ENCODE data around the gene HDLBP.

The HDLBP gene

DNA sequence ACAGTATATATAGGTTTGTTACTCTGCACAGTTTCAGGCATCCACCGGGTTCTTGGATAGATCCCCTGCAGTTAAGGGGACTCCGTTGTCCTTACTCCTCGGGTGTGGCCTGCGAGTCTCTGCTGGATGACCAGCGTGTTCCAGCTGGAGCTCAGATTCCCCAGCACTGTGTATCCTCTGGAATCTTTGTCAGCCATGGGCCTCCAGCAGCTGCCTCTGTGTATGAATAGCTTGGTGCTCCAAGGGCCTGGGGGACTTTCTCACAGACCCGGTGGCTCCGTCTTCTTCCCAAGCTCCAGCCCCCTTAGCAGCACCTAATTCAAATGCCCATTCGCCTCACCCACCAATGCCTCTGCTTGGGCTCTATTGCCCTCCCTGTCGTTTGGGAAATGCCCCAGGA lies 120.7 kb downstream of the HDLBP start:
- no peak for DNase-seq (ENCODE audit: low read depth)

DNA sequence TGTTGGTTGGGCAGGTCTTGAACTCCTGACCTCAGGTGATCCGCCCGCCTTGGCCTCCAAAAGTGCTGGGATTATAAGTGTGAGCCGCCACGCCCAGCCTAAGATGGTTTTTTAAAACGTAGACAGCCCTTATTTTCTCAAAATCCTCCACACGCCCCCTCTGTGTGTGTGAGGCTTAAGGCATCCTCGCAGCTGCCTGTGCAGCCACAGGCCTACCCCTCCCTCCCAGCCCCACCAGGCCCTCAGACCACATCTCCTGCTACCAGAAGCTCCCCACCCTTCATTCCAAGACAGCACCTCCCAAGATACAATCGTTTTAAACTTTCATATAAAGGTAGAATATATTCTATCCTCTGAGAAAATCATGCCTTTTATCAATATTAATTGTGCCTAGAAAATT lies 122.2 kb downstream of the HDLBP start:
- no peak for DNase-seq (ENCODE audit: low read depth)

DNA sequence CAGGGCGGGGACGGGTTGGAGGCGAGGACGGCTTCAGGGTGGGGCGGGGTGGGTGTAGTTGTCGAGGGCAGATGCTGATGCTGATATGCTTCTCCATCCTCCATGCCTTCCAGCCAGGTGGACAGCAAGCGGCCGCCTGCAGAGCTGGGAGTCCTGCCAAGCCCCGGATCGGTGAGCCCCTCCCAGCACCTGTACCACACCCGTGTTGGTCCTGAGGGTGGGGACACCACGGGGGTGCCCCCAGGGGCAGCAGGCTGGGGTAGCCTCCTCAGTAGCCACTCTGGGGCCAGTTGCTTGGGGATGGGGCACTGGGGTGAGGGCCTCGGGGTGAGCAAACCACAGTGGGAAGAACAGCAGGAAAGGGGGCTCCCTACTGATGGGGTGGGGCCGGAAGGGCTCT lies 124.4 kb downstream of the HDLBP start:
- no peak for DNase-seq (ENCODE audit: low read depth)

DNA sequence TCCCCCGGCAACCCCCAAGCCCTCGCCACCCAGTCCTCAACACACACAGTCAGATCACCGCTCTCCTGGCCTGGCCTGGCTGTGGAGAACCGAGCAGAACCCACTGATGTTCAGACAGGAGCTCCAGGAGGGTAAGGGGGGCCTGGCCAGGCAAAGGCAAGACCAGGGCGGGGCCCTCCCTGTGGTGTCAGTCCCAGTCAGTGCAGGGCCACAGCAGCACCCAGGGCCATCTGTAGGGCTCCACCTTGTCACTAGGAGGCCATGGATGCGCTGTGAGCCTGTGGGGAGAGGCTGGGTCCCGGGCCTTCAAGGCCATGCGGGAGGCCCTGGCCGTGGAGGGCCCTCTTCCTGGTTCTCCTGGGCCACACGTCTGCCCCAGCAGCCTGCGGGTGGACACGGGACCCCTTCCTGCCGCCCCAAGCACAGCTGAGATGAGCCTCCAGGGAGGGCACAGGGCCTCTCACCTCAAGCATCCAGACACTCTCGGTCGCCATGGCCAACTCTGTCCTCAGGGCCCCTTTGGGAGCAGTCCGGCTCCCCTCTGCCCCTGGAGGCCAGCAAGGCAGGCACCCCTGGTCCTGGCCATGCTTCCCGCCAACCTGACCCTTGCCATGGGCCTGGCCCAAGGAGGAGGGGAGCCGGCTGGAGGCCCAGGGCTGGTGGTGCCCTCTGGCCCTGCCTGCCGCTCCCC lies 125.0 kb downstream of the HDLBP start:
- DNase-seq (ENCODE audit: low read depth) = no peak

DNA sequence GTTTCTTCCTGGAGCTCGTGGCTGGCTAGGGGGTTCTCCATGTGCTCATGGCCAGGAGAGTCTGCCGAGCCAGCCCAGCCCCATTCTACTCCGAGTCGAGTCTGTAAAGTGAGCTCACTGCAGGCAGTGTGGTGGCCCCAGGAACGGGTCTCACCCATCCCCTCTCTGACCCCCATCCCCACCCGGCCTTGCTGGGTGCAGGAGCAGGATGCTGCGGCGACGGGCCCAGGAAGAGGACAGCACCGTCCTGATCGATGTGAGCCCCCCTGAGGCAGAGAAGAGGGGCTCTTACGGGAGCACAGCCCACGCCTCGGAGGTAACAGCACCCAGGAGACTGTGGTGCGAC lies 125.6 kb downstream of the HDLBP start:
- DNase-seq (ENCODE audit: low read depth) = no peak

DNA sequence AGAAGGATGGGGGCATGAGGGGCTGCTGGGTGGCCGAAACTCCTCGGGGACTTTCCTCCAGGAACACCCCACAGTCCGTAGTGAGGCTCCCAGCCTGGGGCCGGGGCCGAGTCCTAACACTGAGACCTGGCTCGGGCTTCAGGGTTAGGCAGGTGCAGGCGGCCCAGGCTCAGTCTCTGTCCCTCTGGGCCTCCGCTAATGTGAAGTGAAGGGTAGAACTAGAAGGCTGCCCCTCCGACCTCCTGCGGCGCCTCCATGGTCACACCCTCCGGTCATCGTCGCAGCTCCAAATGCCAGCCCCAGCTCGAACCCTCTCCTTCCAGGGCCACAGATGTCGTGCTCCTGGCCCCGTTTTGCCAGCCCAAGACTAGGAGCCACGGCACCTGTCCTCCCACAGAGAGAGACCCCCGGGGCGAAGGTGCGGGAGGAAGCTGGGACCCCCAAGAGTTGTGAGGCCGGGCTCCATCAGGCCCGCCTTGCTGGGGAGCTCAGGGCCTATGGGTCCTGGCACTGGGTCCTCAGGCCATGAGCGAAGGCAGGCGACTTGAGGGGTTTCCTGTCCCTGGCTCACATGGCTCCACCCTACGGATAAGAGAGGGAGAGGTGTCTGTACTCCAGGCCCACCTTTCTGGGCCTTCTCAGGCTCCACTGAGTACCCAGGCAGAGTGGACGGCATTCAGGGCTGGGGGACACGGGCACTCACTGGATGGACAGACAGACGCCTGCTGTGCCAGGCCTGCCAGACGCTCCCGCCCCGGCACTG lies 126.2 kb downstream of the HDLBP start:
- DNase-seq (ENCODE audit: low read depth) = no peak

DNA sequence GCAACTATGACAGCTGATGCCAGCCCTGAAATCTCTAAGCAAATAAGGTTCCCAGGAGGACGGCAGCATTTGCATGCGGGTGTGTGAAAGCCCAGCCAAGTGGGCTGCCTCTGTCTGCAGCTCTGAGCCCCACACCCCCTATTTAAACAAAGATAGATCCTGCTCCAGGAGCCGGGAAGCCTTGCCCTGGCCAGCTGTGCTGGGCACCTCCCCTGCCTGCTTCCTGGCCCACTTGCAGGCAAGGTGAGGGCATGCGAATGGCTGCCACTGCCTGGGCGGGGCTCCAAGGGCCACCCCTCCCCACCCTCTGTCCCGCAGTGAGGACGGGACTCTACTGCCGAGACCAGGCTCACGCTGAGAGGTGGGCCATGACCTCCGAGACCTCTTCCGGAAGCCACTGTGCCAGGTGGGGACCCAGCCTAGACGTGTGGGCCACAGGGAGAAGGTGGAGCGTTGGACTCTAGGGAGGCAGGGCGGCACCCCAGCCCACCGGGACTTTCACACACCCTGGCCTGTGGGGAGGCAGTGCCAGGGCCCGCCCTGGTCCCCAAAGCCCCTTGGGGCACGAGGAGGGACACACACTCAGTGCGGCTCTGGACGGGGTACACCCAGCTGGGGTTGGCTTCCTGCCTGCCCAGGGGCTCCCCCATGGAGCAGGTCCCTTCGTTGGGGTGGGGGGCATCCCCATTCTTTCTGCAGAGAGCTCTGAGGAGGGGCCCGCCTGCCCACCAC lies 126.9 kb downstream of the HDLBP start, which contains the start of gene ANO7:
Gene ANO7, plus strand, starts transcription at position 317 of the 732 bp plus-strand sequence. CDS start 1,387 bp downstream, outside the sequence.
- no peak for DNase-seq (ENCODE audit: low read depth)

DNA sequence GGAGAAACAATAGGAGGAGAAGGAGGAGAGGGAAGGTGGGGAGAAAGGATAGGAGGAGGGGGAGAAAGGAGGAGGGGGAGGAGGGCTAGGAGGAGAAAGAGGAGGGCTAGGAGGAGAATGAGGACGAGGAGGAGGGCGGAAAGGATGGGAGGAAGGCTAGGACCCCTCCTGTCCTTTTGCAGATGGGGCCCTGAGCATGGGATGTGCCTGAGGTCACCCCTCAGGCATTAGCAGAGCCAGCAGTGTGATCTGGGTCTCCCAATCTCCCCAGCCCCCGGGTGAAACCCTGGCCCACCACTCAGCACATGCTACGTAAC lies 127.6 kb downstream of the HDLBP start:
- no peak for DNase-seq (ENCODE audit: low read depth)

DNA sequence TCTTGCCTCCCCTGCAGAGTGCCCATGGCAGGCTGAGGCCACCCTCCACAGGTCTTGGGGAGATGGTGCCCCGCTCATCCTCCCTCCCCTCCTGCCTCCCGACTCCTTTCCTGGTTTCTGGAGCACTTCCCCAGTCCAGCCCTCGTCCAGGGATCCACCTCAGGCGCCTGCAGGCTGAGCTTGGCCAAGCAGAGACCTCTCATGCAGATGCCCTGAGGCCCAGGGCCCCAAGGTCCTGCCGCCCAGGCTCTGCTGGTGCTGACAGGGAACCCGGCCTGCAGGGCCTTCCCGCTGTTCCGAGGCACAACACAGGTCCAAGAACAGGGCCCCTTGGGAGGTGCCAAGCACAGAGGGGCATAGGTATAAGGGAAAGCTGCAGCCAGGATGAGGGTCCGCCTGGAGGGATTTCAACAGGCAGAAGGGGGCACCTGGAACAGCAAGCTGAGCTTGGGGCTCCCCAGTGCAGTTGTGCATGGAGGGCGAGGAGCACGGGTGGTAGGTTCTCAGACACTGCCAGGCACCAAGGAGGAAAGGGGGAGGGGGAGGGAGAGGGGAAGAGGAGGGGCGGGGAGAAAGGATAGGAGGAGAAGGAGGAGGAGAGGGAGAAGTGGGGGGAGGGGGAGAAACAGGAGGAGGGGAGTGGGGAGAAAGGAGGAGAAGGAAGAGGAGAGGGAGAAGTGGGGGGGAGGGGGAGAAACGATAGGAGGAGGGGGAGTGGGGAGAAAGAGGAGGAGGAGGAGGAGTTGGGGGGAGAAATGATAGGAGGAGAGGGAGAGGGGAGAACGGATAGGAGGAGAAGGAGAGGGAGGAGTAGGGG lies 128.2 kb downstream of the HDLBP start:
- no peak for DNase-seq (ENCODE audit: low read depth)

DNA sequence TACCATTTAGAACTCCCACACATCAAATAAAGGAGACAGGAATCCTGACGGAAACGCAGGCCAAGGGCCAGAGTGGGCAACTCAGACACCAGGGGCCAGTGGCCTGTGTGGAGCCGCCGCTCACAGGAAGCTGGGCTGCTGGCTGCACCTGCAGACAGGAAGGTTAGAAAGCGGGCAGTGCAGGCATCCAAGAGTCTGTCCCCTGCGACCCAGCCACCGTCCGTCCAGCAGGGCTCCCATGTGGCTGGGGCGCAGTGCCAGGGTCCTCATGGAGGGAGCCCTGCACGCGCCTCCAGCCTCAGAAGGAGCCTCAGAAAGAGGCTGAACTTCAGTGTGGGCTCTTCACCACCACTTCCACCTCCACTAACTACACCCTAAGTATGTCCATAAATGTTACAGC lies 129.5 kb downstream of the HDLBP start:
- no peak for DNase-seq (ENCODE audit: low read depth)

DNA sequence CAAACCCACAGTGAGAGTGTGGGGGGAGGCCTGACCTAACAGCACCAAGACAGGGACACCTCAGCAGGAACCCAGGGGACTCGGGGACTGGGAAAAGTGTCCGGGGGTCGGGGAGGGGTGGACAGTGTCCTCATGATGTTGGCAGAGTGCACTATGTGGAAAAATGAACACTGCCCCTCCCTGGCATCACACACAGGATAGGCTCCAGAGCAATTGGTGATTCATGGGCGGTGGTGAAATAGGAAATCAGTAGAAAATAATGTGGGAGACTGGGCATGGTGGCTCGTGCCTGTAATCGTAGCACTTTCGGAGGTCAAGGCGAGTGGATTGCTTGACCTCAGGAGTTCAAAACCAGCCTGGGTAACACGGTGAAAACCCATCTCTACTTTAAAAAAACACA lies 130.6 kb downstream of the HDLBP start:
- DNase-seq (ENCODE audit: low read depth) = no peak

DNA sequence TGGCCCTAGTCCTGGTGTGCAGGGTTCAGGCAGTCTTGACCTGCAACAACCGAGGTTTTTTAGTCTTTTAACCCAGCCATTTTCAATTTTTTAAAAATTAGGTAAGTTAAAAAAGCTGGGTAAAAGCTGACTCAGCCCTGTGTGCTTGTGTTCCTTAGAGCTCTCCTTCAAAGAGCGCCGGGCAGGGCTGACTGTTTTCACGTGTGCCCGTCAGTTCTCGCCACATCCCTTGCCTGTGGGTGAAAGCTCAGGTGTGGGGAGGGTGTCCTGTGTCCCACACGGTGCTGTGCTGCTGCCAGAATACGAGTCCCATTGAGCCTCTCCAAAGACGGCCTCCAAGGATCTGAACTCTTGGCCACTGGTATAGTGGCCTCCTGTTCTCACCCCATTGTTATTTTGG lies 132.3 kb downstream of the HDLBP start:
- no peak for DNase-seq (ENCODE audit: low read depth)

DNA sequence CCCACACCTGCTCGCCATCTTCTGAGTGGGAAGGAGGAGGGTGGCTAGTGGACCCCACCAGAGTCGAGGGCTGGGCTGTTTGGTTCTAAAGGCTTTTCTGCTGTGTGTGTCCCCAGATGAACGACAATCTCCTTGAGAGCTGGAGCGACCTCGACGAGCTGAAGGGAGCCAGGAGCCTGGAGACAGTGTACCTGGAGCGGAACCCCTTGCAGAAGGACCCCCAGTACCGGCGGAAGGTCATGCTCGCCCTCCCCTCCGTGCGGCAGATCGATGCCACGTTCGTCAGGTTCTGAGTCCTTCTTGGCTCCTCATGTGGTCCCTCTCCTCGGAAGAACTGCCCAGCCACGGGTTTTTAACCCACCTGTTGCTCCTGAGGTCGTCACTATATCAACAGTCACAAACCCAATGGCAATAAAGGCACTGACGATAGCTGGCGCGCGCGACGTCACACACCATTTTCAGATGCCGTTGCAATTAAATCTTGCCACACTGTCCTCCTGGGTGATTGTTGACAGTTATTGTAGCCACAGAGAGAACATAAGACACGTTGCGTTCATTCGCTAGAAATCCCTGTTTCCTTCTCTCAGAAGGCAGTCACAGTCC lies 132.8 kb downstream of the HDLBP start:
- no peak for DNase-seq (ENCODE audit: low read depth)

DNA sequence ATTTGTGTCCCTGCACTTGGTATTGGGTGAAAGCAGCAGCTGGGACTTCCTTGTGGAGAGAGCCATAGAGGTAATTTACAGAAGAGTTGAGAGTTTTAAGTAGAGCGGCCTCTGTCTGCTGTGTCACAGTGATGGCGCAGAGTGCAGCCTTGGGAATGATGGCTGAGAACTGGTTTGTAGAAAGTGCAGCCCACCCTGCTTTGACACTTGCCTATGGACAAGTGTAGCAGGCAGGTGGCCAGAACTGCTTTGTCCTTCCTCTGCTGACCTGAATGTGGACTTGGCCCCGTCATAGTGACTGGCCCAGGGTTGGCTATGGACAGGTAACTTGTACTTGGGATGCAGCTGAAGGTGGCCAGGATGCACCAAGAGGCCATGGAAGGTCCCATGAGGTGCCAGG lies 133.3 kb downstream of the HDLBP start:
- DNase-seq (ENCODE audit: low read depth) = no peak

DNA sequence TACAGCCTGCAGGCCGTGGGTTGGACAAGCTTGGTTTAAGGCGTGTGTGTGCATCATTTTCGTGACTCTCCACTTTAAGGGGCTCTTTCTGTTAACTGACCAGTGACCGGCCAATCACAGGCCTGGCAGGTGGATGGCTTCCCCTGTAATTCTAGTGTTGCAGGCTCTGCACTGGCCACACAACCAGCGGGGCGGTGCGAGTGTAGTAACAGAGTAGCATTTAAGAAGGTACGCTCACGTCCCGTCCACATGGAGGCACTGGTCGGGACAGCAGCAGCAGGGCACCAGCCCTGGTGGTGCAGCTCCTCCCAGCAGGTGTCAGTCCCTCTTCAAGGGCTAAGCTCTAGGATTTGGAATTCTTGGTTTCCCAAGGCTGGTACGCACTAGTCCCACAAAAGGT lies 135.0 kb downstream of the HDLBP start:
- no peak for DNase-seq (ENCODE audit: low read depth)

DNA sequence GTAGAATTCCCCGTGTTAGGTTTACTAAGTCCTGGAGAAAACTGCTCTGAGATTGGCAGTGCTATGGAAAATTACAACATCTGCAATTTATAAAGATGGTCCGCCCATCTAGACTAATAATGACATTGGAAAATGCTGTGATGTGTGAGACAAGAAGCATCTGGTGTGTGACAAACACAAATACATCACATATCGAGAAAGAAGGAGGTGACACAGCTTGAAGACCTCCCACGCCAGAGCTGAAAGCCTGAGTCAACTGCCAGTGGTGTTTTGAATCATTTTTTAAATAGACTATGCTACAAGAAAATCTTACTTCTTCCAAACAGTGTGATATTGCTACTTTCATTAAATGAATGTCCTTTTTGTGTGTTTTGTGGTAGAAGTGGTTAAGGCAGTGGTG lies 135.6 kb downstream of the HDLBP start:
- no peak for DNase-seq (ENCODE audit: low read depth)

DNA sequence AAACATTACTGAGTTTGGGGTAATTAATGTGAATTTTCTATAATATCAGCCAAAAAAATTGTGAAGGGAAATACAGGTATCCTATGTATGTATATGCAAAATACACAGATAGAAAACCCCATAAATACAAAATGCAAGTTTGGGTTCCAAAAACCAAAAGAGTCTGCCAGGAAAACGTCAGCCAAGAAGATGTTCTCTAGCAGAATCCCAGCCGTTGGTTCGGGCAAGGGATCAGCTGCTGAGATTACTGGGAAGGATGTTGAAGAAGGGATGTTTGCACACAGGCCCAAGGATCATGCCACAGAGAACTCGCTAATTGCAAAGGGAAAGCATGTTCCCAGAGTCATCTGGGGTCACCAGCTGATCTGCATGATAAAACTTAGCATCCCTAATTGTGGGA lies 136.5 kb downstream of the HDLBP start:
- no peak for DNase-seq (ENCODE audit: low read depth)

DNA sequence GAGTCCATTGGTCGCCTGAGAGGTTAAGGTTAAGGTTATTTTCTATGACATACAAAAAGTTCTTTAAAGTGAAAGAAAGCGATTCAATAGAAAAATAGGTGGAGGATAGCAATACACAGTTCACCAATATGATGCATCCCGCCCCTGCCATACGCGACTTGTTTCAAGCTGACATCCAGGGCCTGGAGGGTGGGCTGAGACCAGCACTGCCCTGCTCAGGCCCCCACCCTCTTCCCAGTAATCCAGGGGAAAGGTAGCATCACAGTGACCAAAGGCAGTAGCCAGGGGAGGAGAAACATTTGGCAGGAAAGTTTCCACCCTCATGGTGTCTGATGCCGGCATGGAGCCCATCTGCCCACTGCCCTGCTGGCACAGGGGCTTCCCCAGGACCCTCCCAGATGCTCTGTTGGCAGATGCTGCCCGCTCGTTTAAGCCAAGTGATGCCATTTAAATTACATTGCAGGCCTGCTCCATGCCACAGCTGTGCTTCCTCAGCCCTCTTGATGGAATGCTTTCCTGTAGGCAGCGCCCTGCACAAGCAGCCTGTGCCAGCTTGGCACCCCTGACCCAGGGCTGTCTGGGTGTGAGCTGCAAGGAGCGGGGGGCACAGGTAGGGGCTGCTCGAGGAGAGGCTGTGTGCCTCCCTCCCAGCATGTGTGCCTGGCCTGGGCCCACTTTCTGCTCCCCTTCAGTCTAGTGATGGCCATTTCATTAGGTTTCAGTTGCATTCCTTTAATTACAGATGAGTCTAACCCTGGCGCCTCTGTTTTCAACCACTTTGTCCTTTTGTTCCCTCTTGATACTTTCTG lies 137.7 kb downstream of the HDLBP start:
- no peak for DNase-seq (ENCODE audit: low read depth)
